Activated CD4-positive, CD25-positive, alpha-beta regulatory T cell treated with anti-CD3 and anti-CD28 coated beads, Interleukin-2, amount 50 U/mL, for 16 hours (primary cell): ENCODE data around the gene CLEC18B.
"Not testable (repeated sequence)": the region's sequence is repeated elsewhere in the genome, so short reads cannot be mapped to it uniquely, and the experiment has no call there.

Experiments used
- DNase-seq: peaks from one replicate; pipeline ENCODE4 v3.0.0-alpha.2; 2020; ENCODE audit warnings: low read depth, low spot score

Gene CLEC18B

DNA sequence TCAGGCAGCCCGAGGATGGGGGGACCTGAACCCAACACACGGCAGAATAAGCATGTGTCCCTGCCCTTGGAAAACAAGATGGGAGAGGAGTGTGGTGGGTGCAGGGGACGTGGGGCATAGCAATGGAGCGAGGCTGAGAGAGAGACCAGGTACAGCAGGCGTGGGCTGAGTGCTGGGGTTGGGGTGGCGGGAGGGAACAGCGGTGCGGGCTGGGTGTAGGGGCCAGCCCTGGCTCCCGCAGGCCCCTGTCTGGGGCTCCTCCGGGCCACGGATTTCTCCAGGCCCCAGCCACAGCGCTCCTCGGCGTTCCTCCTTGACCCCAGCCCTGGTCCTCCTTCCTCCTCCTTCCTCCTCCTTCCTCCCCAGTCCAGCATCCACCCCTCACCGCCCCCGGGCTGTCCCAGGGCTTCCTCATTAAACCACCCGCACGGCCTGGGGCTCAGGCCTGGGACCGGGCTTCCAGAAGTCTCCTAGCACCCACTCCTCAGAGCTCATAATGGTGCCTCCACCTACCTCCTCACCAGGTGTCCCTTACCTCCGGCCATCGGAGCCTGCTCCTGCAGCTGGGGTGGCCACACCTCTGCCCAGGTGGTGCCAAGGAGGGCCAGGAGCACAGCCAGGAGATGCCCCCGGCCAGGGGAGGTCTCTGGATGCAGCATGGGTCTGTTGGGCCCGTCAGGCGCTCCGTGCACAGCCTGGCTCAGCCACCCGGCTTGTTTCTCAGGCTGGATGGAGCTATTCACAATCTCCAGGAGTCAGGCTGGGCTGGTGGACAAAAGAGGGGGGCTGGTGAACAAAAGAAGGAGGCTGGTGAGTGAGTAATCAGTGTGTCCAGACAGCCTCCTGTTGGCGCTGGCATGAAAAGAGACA, at the start of gene CLEC18B:
CLEC18B (minus strand) TSS at position 867 of the 870 bp plus-strand sequence; CDS start at position 659, 208 bp downstream.
- not testable (repeated sequence) for DNase-seq

DNA sequence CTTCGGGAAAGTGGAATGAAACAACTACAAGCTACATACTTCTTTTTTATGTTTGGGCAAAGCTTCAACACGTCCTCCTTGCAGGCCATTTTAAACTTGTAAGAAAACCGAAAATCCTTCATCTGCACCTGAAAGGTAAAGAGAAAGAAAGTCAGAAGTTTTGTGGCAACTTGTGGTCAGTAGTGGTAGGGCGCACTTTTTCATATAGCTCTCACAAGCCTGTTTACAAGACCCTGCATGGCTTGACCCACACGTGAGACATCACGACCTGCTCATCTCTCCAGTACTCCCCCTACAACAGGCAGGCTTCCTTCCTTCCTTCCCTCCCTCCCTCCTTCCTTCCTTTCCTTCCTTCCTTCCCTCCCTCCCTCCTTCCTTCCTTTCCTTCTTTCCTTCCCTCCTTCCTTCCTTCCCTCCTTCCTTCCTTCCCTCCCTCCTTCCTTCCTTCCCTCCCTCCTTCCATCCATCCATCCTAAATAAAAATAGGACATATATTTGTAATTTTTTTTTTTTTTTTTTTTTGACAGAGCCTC, 48.7 kb upstream of the CLEC18B start:
- no peak for DNase-seq

DNA sequence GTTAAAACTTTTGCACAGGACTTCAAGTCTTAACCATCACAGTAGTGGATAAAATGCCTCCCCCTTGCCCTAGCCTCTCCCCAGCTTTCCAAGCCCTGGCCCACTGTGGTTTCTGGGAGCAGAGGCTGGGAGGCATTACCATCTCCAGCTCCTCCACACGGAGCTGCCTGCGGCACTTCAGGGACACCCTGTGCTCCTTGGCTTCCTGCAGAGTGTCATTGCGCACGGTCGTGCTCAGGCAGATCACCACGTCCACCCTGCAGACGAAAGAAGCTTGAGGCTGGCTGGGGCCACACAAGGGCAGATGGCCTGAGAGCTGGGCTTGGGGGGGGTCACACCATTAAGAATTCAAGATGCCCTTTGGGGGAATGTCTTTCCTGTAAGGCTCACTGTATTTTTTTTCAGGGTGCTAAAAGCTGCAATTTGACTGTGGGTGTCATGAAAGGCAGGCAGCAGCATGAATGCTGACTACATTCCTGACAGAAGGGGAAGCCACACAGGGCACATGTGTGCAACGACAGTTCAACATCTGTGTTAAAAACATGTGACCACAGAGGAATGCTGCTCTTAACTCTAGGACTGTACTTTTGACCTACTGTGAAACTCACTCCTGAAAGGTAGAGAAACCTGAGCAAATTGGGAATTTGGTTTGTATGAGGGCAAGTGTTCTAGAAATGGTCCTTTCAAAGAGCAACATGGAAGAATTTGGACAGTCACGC, 47.7 kb upstream of the CLEC18B start:
- no peak for DNase-seq

DNA sequence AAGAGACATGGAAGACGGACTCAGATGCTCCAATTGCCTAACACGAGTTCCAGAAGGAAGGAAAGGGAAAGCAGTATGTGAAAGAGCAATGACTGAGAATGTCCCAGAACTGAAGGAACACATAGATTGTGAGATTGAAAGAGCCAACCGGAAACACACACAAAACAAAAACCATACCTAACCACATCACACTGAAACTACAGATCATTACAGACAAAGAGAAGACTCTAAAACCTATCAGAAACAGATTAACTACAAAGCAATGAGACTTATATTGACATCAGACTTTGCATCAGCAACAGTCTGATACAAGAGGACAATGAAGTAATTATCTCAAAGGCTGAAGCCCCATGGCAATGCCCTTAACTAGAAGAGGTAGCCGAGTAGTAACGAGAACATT, 45.6 kb upstream of the CLEC18B start:
- DNase-seq: no peak

DNA sequence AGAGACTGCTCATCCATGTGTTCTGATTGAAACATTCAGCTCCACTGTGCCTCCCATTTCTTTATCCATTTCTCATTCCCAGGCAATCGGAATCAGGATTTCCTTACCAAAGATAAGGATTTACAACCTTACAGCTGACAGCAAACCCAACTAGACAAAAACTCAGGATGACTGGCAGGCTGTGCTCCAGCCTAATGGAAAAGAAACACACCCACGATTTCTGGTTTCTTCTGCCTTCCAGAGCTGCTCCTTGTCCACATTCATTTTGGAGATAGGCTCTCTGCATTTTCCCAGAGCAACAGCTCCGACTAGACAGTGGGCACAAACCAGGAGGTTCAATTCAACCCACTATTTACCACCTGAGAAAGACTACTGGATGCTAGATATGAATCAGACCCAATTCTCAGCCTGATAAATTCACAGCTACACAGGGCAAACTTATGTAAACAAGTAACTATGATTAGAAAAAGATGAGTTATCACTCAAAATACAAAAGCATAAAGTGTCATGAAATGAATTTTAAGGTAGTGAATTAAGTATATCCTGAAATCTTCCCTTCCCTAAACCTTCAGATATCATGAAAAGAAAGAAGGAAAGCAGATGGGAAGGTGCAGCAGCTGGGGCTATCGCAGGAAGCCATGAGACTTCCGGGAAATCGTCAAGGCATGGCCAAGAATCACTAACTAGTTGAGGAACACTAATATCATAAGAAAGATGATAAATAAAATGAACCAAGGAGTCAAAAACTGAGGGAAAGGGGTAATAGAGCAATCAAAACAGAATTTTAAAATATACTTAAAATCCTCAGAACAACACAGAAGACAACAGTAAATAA, 44.8 kb upstream of the CLEC18B start:
- DNase-seq: no peak

DNA sequence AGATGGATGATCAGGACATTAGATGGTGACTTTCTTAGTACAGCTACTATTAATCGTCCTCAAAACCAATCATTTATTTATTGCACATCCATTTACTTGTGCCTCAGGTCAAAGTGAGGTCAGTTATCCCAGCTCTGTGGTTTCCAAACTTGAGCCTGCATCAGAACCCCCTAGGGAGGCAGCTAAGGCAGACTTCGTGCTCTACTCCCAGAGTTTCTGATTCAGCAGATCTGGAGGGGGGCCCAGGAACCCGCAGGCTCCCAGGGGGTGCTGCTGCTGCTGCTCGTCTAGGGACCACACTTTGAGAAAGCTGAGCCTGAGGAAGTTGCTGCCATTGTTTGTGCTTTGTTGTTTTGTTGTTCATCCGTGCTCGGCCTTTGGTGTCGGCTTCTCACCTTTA, 44.0 kb upstream of the CLEC18B start:
- no peak for DNase-seq

DNA sequence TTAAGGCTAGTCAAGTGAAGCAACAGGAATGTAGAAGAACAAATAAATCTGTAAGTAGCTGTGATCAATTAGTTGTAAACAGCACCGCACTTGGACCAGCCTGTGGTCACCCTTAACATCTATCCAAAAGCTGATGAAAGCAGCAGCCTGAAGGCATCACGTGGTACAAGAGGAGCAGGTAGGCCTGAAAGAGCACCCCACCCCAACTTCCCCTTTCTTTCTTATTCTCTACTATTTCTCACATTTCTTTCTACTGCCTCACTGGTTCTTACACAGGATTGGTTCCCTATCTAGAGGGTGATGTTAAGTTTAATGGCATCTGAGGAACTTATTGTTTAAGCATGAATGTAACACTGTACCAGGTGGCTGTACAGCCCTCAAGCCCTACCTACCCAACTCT, 42.6 kb upstream of the CLEC18B start:
- no peak for DNase-seq

DNA sequence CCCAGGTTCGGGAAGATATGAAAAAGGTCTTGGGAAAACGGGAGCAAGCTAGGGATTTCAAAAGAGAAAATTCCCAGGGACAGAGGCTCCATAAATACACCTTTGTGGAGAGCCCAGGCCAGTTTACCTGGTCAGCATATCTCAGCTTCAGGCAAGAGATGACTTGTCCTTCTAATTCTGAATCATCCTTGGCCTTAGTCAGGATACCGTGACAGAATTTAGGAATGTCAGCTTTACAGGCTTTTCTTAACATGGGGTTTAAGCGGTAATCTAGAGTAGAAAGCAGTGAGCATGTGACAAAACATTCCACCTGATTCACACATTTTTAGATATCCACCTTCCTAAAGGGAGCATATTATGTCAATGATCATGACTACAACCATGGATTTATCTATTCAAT, 41.1 kb upstream of the CLEC18B start:
- DNase-seq: no peak

DNA sequence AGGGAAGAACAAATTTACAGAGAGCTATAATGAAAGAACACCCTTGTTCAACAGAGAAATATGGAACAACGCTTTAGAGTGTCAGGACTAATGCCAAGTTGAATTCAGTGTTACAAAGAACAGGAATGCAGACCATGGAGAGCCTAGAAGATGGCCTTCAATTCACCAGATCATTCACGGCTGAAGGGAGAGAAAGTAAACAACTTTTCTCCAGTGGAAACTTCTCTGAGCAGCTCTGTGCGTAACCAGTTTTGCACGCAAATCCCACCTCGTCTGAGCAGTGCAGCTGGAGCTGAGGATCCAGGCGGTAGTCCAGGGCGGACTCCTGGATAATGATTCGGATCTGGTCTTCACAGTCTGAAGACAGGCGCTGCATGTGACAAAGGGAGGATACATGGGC, 40.5 kb upstream of the CLEC18B start:
- DNase-seq: no peak

DNA sequence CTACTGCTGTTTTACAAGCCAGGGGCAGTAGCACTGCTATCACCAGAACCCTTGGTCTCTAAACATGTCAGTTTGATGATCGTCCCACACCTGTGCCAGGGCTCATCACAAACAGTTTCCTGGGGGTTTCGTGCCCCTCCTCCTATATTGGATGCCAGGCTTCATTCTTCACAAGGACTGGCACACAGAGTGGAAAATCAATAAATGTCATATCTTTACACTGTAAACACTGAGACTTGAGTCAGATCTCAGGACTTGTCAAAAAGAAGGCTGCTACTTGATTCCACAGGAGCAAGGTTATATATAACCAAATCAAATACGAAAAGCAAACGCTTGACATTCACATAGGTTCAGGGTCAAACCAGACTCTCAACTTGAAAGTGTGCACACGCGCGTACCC, 39.3 kb upstream of the CLEC18B start:
- DNase-seq: no peak

DNA sequence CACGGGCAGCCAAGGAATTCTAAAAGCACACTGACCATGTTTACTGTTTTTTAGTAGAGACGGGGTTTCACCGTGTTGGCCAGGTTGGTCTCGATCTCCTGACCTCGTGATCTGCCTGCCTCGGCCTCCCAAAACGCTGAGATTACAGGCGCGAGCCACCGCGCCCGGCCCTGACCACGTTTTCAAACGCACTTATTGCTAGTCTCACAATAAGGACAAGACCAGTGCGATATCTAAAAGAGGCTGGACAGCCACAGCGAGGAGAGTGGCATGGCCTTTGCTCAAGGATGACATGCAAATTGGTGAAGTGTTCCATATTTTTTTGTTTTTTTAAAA, 35.0 kb upstream of the CLEC18B start:
- no peak for DNase-seq

DNA sequence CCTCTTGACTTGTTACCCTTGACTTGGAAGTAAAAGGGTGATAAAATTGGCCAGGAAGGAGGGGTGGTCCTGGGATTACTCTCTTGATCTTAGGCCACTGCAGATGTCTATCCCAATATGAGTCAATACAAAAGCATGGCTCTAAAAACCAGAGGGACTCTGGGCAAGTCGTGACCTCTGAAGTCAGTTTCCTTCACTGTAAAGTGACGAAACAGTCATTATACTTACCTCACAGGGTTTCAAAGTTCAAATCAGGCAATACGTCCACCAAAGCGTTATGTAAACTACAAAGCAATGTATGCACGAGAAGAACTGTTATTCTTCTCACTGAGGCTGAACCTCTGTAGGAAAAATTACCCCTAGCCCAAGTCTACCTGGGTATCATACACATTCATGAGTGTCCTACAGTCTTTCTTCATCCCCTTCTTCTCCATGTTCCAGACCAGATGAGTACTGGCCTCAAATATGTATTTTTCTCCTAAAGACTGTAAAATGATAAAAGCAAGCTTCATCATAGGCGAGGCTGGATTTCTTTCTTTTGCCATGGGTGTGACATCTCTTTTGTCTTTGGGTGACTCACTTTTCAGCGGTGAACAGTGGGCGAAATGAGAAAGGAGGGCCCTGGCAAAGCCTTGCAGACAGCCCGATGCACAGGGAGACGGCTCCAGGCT, 34.5 kb upstream of the CLEC18B start:
- no peak for DNase-seq

DNA sequence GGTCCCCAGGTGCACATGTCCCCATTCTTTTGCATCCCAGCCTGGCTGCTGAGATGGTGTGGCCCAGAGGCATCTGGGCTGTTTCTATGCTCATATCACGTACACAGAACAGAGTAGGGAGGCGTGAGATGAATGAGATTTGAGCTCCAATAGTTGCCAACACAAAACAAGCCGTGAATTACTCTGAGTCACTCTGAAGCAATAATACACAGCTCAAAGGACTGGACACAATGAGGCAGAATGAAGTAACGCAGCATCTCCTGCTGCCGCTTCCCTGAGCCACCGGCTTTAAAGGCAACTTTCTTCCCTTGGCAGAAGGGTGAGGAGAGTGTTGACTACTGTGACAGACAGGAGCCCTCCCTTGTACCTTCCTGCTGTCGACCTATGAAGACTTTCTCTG, 33.9 kb upstream of the CLEC18B start:
- DNase-seq: no peak

DNA sequence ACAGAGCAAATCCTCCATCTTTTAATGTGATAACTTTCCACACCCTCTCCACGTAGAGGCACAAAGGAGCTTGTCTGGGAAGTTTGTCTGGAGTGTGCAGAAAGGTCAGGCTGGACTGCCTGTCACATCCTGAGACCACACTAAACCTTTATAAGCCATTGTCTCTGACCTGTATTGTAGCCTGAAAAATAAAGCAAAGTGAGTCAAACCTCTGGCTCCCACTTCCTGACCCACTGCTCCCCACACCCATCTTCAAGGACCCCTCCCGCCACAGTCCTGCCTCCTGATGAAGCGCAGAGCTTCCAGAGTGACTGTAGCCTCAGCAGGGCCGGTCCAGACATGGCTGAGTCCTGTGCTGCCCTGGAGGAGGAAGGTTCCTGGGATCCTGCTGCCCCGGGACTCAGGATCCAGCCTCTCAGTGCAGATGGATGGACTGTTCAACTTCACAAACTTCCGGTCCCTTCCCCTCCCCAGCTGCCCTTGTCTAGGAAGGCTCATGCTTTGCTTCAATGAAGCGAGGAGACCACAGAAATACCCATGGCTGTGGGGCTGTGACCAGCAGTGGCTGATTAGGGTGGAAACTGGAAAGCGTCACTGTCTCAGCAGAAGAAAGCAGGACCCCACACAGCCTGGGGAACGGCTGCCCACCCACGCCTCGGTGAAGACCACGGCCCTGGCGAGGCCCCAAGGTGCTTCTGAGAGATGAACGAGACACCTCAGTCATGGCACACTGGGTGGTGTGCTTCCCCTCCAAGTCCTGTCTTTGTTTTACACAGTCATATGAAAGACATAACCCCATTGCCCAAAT, 30.9 kb upstream of the CLEC18B start:
- no peak for DNase-seq

DNA sequence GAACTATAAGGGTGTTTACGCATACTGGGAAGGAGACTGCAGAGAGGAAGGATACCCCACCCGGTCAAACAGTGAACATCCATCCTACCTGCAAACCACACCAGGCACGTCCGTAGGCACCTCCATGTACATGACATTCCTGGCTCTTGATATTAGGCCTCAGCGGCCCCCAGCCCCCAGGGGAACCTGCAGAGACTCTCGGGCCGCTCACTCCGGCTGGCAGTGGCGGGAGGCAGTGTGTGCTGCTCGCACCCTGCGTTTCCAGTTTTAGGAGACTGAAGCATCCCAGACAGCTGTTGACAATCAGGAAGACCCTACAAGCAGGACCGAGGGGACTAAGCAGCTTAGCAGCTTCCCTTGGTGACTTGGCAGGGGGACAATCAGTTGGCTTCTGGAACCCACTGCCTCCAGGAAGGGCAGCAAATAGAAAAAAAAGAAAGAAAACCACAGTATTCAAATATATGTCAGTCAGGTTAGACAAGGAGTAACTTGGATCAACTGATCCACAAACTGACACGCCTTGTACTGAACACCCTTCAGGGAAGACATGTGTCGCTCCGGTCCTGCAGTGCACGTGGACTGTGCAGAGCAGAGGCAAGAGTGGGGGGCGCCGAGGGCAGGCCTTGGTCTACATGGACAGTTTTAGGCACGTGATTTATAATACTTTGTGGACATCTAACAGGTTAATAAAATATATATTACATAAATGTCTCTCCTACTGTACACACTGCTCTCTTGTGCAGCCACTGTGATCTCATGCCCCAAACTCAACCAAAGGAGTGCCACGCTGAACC, 29.9 kb upstream of the CLEC18B start:
- DNase-seq: no peak

DNA sequence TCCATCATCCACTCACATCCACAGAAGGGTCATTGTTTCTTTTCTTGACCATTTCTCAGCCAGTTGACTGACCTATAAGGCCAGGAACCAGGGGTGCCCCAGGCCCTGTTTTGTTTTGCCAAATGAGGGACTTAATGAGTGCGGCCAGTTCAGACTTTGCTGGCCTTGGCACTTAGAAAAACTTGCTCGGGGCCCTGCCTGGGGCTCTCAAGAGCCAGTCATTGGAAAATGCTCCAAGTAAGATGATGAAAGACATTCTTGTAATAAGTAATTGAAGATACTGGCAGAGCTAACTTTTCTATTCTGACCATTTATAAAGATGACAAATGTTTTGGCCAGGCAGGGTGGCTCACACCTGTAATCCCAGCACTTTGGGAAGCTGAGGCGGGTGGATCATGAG, 29.0 kb upstream of the CLEC18B start:
- DNase-seq: no peak

DNA sequence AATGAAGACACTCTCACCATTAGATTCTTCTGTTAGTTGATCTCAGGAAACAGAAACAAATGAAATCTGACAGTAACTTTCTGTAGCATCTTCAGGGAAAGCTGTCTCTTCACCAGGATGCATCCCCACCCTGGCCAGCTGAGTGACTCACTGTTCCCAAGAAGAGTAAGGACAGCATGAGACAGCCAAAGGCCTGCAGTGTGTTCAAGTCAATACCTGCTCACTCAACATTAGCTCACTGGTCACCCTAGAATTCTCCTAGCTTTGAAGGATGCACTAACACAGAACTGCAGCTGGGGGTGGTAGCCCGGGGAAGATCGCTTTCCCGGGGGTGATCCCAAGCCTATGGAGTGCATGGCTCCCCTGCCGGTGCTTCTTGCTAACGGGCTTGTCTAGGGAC, 28.2 kb upstream of the CLEC18B start:
- DNase-seq: no peak

DNA sequence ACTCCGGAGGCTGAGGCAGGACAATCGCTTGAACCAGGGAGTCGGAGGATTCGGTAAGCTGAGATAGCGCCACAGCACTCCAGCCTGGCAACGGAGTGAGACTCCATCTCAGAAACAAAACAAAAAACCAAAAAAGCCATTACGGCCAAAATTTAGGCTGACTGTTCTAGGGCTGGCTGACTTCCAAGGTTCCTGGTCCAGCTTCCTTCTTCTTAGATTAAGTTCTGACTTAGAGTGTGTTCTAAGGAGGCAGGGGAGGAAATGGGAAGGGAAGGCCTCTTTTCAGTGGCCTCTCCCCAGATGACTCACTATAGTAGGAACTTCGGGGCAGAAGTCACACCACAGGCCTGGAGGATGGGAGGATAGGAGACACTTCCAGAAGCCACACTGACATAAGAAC, 27.7 kb upstream of the CLEC18B start:
- no peak for DNase-seq

DNA sequence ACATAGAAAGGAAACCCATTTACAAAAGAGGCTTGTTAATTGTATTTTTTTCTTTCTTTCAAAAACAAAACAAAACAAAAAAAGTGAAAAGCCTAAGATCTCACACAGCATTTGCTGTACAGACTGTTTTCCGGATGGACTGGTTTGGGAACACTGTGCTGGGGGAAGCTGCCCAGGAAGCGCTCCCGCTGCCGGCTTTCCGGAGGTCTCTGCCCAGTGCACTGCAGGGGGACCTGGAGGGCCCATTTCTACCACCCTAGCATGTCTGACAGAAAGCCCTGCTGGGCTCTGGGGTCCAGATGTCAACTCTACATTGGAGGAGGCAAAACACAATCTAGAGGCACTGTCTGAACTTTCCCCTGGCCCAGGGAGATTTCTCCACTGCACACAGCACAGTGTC, 26.3 kb upstream of the CLEC18B start:
- DNase-seq: no peak

DNA sequence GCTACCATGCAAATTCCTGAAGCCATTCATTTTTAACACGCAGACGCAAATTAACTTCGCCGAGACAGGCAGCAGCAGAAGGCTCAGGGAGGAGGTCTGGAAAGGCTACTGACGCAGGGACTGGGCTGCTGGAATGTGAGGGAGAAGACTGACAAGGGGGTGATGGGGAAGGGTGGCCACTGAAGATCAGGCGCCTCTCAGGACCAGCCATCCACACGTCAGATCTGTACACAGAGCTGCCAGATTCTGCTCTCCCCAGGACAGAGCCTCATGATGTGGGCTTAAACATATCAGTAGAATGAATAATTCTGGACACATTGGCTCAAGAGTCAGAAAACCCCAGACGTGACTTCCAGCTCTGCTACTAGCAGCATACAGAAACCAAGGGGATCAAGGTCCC, 25.6 kb upstream of the CLEC18B start:
- DNase-seq: no peak
